Lung (tissue), 12 donors: ENCODE data around the gene ACTL6B. TPM values are rescaled to one million over a fixed set of nuclear protein-coding genes. Genes with fewer than 3 reads are reported as not detected.

Source experiments
- ATAC-seq: fragments of 200-7000 bp; cut with Tn5 transposase; one replicate; pipeline ENCODE4 v1.9.1; 2020; ENCODE audit warnings: moderate number of reproducible peaks; ENCODE audit not compliant: insufficient read depth, low FRiP score
- DNase-seq, 3 donors: peaks; one replicate each; pipeline ENCODE4 v3.0.0-alpha.2; 2013 to 2017
- H3K27ac ChIP-seq, 2 donors: one replicate each; pipeline ENCODE4 v1.5.1; 2013; ENCODE audit warnings: mild to moderate bottlenecking in 2 of 2, moderate library complexity in 2 of 2, control low read depth in 1 of 2, inconsistent platforms in 1 of 2, low read depth in 1 of 2, low read length in 1 of 2
- H3K27me3 ChIP-seq, 3 donors: one replicate each; pipeline ENCODE4 v1.5.1; 2013; ENCODE audit warnings: low read length in 2 of 3; ENCODE audit not compliant: control insufficient read depth in 3 of 3, insufficient read depth in 3 of 3
- H3K36me3 ChIP-seq, 4 donors: one replicate each; pipeline ENCODE4 v1.5.1; 2013; ENCODE audit warnings: low read length in 4 of 4, mild to moderate bottlenecking in 1 of 4, moderate library complexity in 1 of 4; ENCODE audit not compliant: control insufficient read depth in 4 of 4, insufficient read depth in 4 of 4
- H3K4me1 ChIP-seq, 5 donors: one replicate each; pipeline ENCODE4 v1.5.1; 2013; ENCODE audit warnings: low read length in 5 of 5, mild to moderate bottlenecking in 2 of 5, moderate library complexity in 1 of 5; ENCODE audit not compliant: control insufficient read depth in 5 of 5, insufficient read depth in 5 of 5
- H3K4me3 ChIP-seq: one replicate; pipeline ENCODE4 v1.5.1; 2013; ENCODE audit warnings: mild to moderate bottlenecking, control low read depth, moderate library complexity
- H3K9ac ChIP-seq, 2 donors: one replicate each; pipeline ENCODE4 v1.5.1; 2013; ENCODE audit warnings: low read length in 2 of 2, control low read depth in 1 of 2; ENCODE audit not compliant: insufficient read depth in 1 of 2
- H3K9me3 ChIP-seq, 4 donors: one replicate each; pipeline ENCODE4 v1.5.1; 2013; ENCODE audit warnings: low read length in 3 of 4, mild to moderate bottlenecking in 1 of 4, moderate library complexity in 1 of 4; ENCODE audit not compliant: control insufficient read depth in 4 of 4, insufficient read depth in 3 of 4
- WGBS, 2 donors: extraction: QIAGEN DNeasy Blood & Tissue Kit; methylation state at CpG; one replicate each; pipeline ENCODE4 v1.1.7; 2013; 5-methylcytosine and 5-hydroxymethylcytosine counted together
- polyA plus RNA-seq, 2 donors: library from polyadenylated mRNA; stranded (reverse); fragments of 200-250 nt; gene quantifications; one replicate each; pipeline ENCODE4 v1.2.1, GENCODE V29; 2013
- total RNA-seq, 2 donors: library from RNA; depleted of rRNA in 1 of 2; stranded (reverse); fragments of >200 nt in 1 of 2; gene quantifications; one replicate each; pipeline ENCODE4 v1.2.1, GENCODE V29; 2014 to 2021
- TF ChIP-seq, protein P1 (sequence below): IDR thresholded peaks from 2 replicates; pipeline ENCODE4 v1.5.1; 2012; ENCODE audit warnings: mild to moderate bottlenecking; ENCODE audit errors: control extremely low read depth, extremely low read depth
- donor health status: control.
- donor health status: control.
- donor health status: Bipolar disorder and iron deficiency.
- donor health status: healthy.
- donor health status: DM: yes; HTN: yes; CAD: no.

ACTL6B gene
- total and polyA plus RNA-seq, 4 donors, result not detected

- Histone ChIP-seq H3K4me1 (peaks cover 0 to 6% (median 0%) of the 10 kb centered on the region in 5 donors), H3K9me3 (no peaks in the 10 kb centered on the region), H3K27ac (no peak within 1 kb of the TSS), H3K27me3 (peaks cover 0 to 9% (median 3%) of the 10 kb centered on the region in 3 donors), H3K4me3 (no peak within 1 kb of the TSS), H3K36me3 (no peaks in the 10 kb centered on the region), H3K9ac (no peak within 1 kb of the TSS)
- ATAC-seq (no peak), DNase-seq (no peak)
- 37 to 51% methylated on average over 10 of the region's 10 CpGs for WGBS, 2 donors
- TF ChIP-seq, protein P1, sequence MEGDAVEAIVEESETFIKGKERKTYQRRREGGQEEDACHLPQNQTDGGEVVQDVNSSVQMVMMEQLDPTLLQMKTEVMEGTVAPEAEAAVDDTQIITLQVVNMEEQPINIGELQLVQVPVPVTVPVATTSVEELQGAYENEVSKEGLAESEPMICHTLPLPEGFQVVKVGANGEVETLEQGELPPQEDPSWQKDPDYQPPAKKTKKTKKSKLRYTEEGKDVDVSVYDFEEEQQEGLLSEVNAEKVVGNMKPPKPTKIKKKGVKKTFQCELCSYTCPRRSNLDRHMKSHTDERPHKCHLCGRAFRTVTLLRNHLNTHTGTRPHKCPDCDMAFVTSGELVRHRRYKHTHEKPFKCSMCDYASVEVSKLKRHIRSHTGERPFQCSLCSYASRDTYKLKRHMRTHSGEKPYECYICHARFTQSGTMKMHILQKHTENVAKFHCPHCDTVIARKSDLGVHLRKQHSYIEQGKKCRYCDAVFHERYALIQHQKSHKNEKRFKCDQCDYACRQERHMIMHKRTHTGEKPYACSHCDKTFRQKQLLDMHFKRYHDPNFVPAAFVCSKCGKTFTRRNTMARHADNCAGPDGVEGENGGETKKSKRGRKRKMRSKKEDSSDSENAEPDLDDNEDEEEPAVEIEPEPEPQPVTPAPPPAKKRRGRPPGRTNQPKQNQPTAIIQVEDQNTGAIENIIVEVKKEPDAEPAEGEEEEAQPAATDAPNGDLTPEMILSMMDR, result no peak
Measured at GRCh38 chr7:100641463-100641859, 14.8 kb downstream of the ACTL6B start, which contains the start of gene TFR2. Gene TFR2 (minus strand): TSS chr7:100641552. CDS start chr7:100641509, 43 bp downstream.

DNA sequence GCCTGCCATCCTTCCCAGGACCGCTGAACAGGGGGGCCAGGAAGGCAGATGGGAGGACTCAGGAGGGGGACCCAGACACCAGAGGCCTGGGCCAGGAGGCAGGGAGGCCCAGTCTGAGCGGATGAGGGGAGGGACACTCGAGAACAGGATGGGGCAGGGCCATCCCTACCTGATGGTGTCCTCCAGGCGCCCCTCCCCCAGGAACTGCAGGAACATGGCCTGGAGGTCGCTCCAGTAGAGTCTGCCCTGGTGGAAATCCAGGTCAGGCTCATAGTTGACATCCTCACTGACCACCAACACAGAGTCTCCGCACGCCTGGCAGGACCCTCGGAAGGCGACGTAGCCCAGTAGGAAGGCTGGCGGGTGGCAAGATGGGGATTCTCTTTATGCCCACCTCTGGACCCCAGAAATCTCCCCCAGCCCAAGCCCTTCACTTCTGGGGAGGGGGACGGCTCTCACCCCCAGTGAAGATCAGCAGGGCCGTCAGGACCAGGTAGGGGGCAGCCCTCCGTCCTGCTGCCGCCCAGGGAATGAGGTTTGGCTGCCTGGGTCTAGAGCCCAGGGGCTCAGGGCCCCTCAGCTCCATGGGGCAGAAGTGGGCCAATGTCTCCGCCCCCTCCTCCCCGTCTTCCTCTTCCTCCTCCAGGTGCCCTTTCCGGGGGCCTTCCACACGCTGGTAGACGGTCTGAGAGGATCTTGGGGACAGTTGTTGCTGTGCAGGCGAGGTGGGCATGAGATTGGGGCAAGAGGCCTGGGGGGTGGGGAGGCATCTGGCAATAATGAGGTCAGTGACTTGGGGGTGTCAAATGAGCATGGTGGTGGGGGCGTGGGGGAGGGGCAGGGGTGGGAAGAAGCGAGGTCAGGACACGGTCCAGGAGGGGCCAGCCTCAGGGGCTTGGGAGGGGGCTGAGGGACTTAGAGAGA, 15.5 kb downstream of the ACTL6B start:
- ATAC-seq (no peak), DNase-seq (no peak)
- WGBS, 2 donors, result 57 to 62% methylated on average over 22 to 24 of the region's 24 CpGs

DNA sequence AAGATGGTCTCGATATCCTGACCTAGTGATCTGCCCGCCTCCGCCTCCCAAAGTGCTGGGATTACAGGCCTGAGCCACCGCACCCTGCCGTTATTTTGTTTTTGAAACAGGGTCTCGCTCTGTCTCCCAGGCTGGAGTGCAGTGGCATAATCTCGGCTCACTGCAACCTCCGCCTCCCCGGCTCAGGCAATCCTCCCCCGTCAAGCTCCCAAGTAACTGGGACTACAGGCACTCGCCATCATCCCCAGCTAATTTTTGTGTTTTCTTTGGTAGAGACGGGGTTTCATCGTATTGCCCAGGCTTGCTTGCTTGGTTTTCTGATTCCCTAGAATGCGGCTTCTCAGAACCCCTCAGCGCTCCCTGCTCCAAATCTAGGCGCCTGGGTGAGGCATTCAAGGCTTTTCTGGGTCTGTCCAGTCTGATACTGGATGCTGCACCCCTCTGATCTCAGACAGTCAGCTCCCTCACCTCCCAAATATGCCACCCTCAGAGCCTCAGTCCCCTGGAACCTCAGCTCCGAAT, 16.2 kb downstream of the ACTL6B start:
- Histone ChIP-seq H3K27ac (no peak overlapping the region), H3K4me3 (no peak overlapping the region), H3K27me3 (peaks cover 0 to 6% (median 0%) of the 10 kb centered on the region in 3 donors), H3K9me3 (no peaks in the 10 kb centered on the region), H3K4me1 (peaks cover 0 to 6% (median 0%) of the 10 kb centered on the region in 5 donors), H3K36me3 (no peaks in the 10 kb centered on the region), H3K9ac (no peak overlapping the region)
- no peak for DNase-seq
- WGBS, 2 donors, result 84 to 91% methylated on average over 17 of the region's 17 CpGs
- TF ChIP-seq, protein P1, result no peak
- ATAC-seq, result no peak

More for the DNA sequence above, 15.5 kb downstream of the ACTL6B start:
- H3K4me3 ChIP-seq, result no peak overlapping the region
- peaks cover 0 to 6% (median 0%) of the 10 kb centered on the region in 5 donors for H3K4me1 ChIP-seq
- no peak overlapping the region for H3K9ac ChIP-seq
- peaks cover 0 to 9% (median 0%) of the 10 kb centered on the region in 3 donors for H3K27me3 ChIP-seq
- H3K27ac ChIP-seq, result no peak overlapping the region
- no peaks in the 10 kb centered on the region for H3K9me3 ChIP-seq
- no peaks in the 10 kb centered on the region for H3K36me3 ChIP-seq
- TF ChIP-seq, protein P1, result no peak
